Measurements from ENCODE around the gene TEK. TPM values are rescaled to one million over a fixed set of nuclear protein-coding genes. Genes with fewer than 3 reads are reported as not detected.
"Not testable (repeated sequence)": the region's sequence is repeated elsewhere in the genome, so short reads cannot be mapped to it uniquely, and the experiment has no call there.

Gene TEK
- total RNA-seq, 1 donor from 2014 or later, result not detected

- H3K4me1 Mint-ChIP-seq (ENCODE audit: low read depth); H3K4me3 Mint-ChIP-seq; intact Hi-C loops (cut with micrococcal nuclease); H3K36me3 Mint-ChIP-seq (ENCODE audit: low read depth); DNase-seq (ENCODE audit: low spot score); H3K27ac Mint-ChIP-seq; H3K9me3 Mint-ChIP-seq; H3K27me3 Mint-ChIP-seq (ENCODE audit: insufficient read depth): not testable (repeated sequence)
Observed at GRCh38 chr9:27093384-27094067, 15.5 kb upstream of the TEK start.

- Mint-ChIP-seq H3K4me1 (ENCODE audit: low read depth) (peaks cover 6% of the 10 kb centered on the region), H3K9me3 (no peaks in the 10 kb centered on the region), H3K27ac (no peak overlapping the region), H3K27me3 (ENCODE audit: insufficient read depth) (peaks cover 7% of the 10 kb centered on the region), H3K36me3 (ENCODE audit: low read depth) (no peaks in the 10 kb centered on the region), H3K4me3 (no peak overlapping the region)
- DNase-seq (ENCODE audit: low spot score), result no peak
- intact Hi-C loops (cut with micrococcal nuclease), result no loop called here
Observed at GRCh38 chr9:27094640-27095298, 14.3 kb upstream of the TEK start.

GRCh38 chr9:27107241-27107640 lies 1.8 kb upstream of the TEK start:
- Mint-ChIP-seq H3K27ac (no peak overlapping the region), H3K27me3 (ENCODE audit: insufficient read depth) (peaks cover 2% of the 10 kb centered on the region), H3K9me3 (no peaks in the 10 kb centered on the region), H3K4me1 (ENCODE audit: low read depth) (no peaks in the 10 kb centered on the region), H3K36me3 (ENCODE audit: low read depth) (no peaks in the 10 kb centered on the region), H3K4me3 (no peak overlapping the region)
- no peak for DNase-seq (ENCODE audit: low spot score)
- intact Hi-C loops (cut with micrococcal nuclease), result no loop called here

- Mint-ChIP-seq H3K36me3 (ENCODE audit: low read depth) (no peaks in the 10 kb centered on the region), H3K27ac (no peak overlapping the region), H3K27me3 (ENCODE audit: insufficient read depth) (peaks cover 2% of the 10 kb centered on the region), H3K4me3 (no peak overlapping the region), H3K9me3 (no peaks in the 10 kb centered on the region), H3K4me1 (ENCODE audit: low read depth) (no peaks in the 10 kb centered on the region)
- intact Hi-C loops (cut with micrococcal nuclease), result no loop called here
- DNase-seq (ENCODE audit: low spot score), result no peak
Observed at GRCh38 chr9:27109621-27110020, 596 bp downstream of the TEK start.

GRCh38 chr9:27110181-27110580 lies 1.2 kb downstream of the TEK start:
- Mint-ChIP-seq H3K9me3 (no peaks in the 10 kb centered on the region), H3K27ac (no peak overlapping the region), H3K36me3 (ENCODE audit: low read depth) (no peaks in the 10 kb centered on the region), H3K27me3 (ENCODE audit: insufficient read depth) (peaks cover 2% of the 10 kb centered on the region), H3K4me1 (ENCODE audit: low read depth) (no peaks in the 10 kb centered on the region), H3K4me3 (no peak overlapping the region)
- intact Hi-C loops (cut with micrococcal nuclease), result no loop called here
- DNase-seq (ENCODE audit: low spot score), result no peak

- Mint-ChIP-seq H3K27ac (no peak overlapping the region), H3K27me3 (ENCODE audit: insufficient read depth) (peaks cover 2% of the 10 kb centered on the region), H3K36me3 (ENCODE audit: low read depth) (no peaks in the 10 kb centered on the region), H3K4me1 (ENCODE audit: low read depth) (no peaks in the 10 kb centered on the region), H3K9me3 (no peaks in the 10 kb centered on the region), H3K4me3 (no peak overlapping the region)
- intact Hi-C loops (cut with micrococcal nuclease), result no loop called here
- DNase-seq (ENCODE audit: low spot score), result no peak
Observed at GRCh38 chr9:27112235-27112634, 3.2 kb downstream of the TEK start.

GRCh38 chr9:27117489-27118135 lies 8.6 kb downstream of the TEK start:
- intact Hi-C loops (cut with micrococcal nuclease), result no loop called here
- Mint-ChIP-seq H3K4me1 (ENCODE audit: low read depth) (no peaks in the 10 kb centered on the region), H3K27me3 (ENCODE audit: insufficient read depth) (no peaks in the 10 kb centered on the region), H3K27ac (no peak overlapping the region), H3K4me3 (no peak overlapping the region), H3K9me3 (no peaks in the 10 kb centered on the region), H3K36me3 (ENCODE audit: low read depth) (no peaks in the 10 kb centered on the region)
- no peak for DNase-seq (ENCODE audit: low spot score)

GRCh38 chr9:27118916-27119315 lies 9.9 kb downstream of the TEK start:
- Mint-ChIP-seq H3K36me3 (ENCODE audit: low read depth) (no peaks in the 10 kb centered on the region), H3K27me3 (ENCODE audit: insufficient read depth) (no peaks in the 10 kb centered on the region), H3K27ac (no peak overlapping the region), H3K4me3 (no peak overlapping the region), H3K9me3 (no peaks in the 10 kb centered on the region), H3K4me1 (ENCODE audit: low read depth) (no peaks in the 10 kb centered on the region)
- intact Hi-C loops (cut with micrococcal nuclease), result no loop called here
- DNase-seq (ENCODE audit: low spot score), result no peak

- H3K9me3 Mint-ChIP-seq, result no peaks in the 10 kb centered on the region
Observed at GRCh38 chr9:27124151-27124550, 15.1 kb downstream of the TEK start.

GRCh38 chr9:27125030-27125429 lies 16.0 kb downstream of the TEK start:
- Mint-ChIP-seq H3K36me3 (ENCODE audit: low read depth) (no peaks in the 10 kb centered on the region), H3K4me1 (ENCODE audit: low read depth) (no peaks in the 10 kb centered on the region), H3K27ac (no peak overlapping the region), H3K9me3 (no peaks in the 10 kb centered on the region), H3K27me3 (ENCODE audit: insufficient read depth) (peaks cover 1% of the 10 kb centered on the region), H3K4me3 (no peak overlapping the region)
- intact Hi-C loops (cut with micrococcal nuclease), result no loop called here
- DNase-seq (ENCODE audit: low spot score), result no peak

More at GRCh38 chr9:27124151-27124550, 15.1 kb downstream of the TEK start:
- intact Hi-C loops (cut with micrococcal nuclease), result no loop called here
- no peaks in the 10 kb centered on the region for H3K4me1 Mint-ChIP-seq (ENCODE audit: low read depth)
- H3K36me3 Mint-ChIP-seq (ENCODE audit: low read depth), result no peaks in the 10 kb centered on the region
- peaks cover 1% of the 10 kb centered on the region for H3K27me3 Mint-ChIP-seq (ENCODE audit: insufficient read depth)
- no peak overlapping the region for H3K27ac Mint-ChIP-seq
- no peak for DNase-seq (ENCODE audit: low spot score)
- H3K4me3 Mint-ChIP-seq, result no peak overlapping the region

GRCh38 chr9:27125936-27126335 lies 16.9 kb downstream of the TEK start:
- no peak for DNase-seq (ENCODE audit: low spot score)
- H3K36me3 Mint-ChIP-seq (ENCODE audit: low read depth), result no peaks in the 10 kb centered on the region
- no peaks in the 10 kb centered on the region for H3K9me3 Mint-ChIP-seq
- intact Hi-C loops (cut with micrococcal nuclease), result no loop called here
- H3K4me1 Mint-ChIP-seq (ENCODE audit: low read depth), result no peaks in the 10 kb centered on the region
- peaks cover 1% of the 10 kb centered on the region for H3K27me3 Mint-ChIP-seq (ENCODE audit: insufficient read depth)
- H3K4me3 Mint-ChIP-seq, result no peak overlapping the region
- H3K27ac Mint-ChIP-seq, result no peak overlapping the region

GRCh38 chr9:27126670-27127069 lies 17.6 kb downstream of the TEK start:
- no peaks in the 10 kb centered on the region for H3K36me3 Mint-ChIP-seq (ENCODE audit: low read depth)
- peaks cover 1% of the 10 kb centered on the region for H3K27me3 Mint-ChIP-seq (ENCODE audit: insufficient read depth)
- no peaks in the 10 kb centered on the region for H3K4me1 Mint-ChIP-seq (ENCODE audit: low read depth)
- DNase-seq (ENCODE audit: low spot score), result no peak
- H3K9me3 Mint-ChIP-seq, result no peaks in the 10 kb centered on the region
- intact Hi-C loops (cut with micrococcal nuclease), result no loop called here
- H3K27ac Mint-ChIP-seq, result no peak overlapping the region
- no peak overlapping the region for H3K4me3 Mint-ChIP-seq

GRCh38 chr9:27129221-27129620 lies 20.2 kb downstream of the TEK start:
- DNase-seq (ENCODE audit: low spot score), result no peak
- H3K4me1 Mint-ChIP-seq (ENCODE audit: low read depth), result no peaks in the 10 kb centered on the region
- intact Hi-C loops (cut with micrococcal nuclease), result no loop called here
- H3K4me3 Mint-ChIP-seq, result no peak overlapping the region
- no peak overlapping the region for H3K27ac Mint-ChIP-seq
- no peaks in the 10 kb centered on the region for H3K36me3 Mint-ChIP-seq (ENCODE audit: low read depth)
- H3K9me3 Mint-ChIP-seq, result no peaks in the 10 kb centered on the region
- peaks cover 1% of the 10 kb centered on the region for H3K27me3 Mint-ChIP-seq (ENCODE audit: insufficient read depth)
